ENCODE measurements around the gene RPTOR.

Gene RPTOR

DNA sequence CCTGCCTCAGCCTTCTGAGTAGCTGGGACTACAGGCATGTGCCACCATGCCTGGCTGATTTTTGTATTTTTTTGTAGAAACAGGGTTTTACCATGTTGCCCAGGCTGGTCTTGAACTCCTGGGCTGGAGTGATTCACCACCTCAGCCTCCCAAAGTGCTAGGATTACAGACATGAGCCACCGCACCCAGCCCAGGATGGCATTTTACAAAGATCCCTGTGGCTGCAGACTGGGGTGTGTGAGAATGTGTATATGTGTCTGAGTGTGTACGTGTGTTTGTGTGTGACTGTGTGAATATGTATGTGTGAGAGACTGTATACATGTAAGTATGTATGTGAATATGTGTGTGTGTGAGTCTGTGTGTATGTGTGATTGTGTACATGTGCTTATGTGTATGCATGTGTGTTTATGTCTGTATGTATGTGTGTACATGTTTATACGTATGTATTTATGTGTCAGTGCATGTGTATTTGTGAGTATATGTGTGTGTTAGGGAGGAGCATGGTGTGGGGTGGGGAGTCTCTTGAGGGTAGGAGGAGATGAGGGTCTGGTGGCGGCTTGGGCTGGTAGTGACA lies 17.0 kb downstream of the RPTOR start:
- TF ChIP-seq GATA2 (IDR thresholded peaks at IDR 0.05; ENCODE audit: low read depth, low read length) (no peak), GATA3 (IDR thresholded peaks at IDR 0.05; ENCODE audit: low read depth, low read length) (no peak)

DNA sequence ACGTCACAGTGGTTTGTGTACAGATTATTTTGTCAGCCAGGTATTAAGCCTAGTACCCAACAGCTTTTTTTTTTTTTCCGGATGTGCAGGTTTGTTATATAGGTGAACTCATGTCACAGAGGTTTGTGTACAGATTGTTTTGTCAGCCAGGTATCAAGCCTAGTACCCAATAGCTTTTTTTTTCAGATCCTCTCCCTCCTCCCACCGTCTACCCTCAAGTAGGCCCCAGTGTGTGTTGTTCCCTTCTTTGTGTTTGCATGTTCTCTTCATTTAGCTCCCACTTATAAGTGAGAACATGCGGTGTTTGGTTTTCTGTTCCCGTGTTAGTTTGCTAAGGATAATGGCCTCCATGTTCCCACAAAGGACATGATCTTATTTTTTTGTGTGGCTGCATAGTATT lies 19.9 kb downstream of the RPTOR start:
- TF ChIP-seq GATA2 (IDR thresholded peaks at IDR 0.05; ENCODE audit: low read depth, low read length), result no peak
- TF ChIP-seq GATA3 (IDR thresholded peaks at IDR 0.05; ENCODE audit: low read depth, low read length), result no peak

DNA sequence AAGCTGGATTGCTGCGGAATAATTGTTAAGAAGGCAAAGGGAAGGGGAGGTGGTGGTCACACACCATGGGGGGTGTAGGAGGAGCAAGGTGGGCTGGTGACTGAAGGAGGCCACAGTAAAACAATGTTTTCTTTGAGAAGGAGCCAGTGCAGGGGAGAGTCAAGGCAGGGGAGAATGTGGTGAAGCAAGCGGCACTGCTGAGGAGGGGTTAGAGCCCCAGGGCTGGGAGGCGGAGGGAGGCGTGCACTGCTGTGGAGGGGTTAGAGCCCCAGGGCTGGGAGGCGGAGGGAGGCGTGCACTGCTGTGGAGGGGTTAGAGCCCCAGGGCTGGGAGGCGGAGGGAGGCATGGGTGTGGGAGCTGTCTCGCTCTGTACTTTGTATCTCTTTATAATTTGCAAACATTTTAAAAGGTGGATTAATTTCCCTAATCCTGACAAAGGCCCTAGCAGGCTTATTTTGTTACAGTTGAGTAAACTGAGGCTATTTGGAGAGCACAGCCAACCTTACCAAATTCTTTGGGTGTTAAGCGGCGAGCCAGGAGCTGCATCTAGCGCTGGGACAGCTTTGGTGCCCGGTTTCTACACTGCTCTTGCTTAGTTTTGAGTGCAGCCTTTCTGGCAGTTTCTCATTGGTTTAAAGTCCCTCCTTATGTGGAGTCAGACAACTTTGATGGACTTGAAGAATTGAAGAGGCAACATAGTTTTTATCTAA lies 20.9 kb downstream of the RPTOR start:
- TF ChIP-seq GATA2 (IDR thresholded peaks at IDR 0.05; ENCODE audit: low read depth, low read length), result no peak
- no peak for TF ChIP-seq GATA3 (IDR thresholded peaks at IDR 0.05; ENCODE audit: low read depth, low read length)

DNA sequence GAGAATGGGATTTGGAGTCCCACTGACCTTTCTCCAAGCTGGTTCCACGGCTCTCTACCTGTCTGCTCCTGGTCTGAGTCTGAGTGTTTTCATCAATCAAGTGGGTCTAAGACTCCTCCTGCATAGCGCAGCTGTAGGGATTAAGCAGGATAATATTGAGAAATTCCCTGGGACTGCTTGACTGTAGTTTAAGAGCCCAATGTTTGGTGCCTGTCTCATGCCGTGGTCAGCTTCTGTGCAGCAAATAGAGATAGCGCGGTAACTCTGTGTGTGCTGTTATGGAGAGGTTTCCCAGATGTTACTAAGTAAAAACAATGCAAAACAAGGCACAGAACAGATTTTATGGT lies 21.4 kb downstream of the RPTOR start:
- no peak for TF ChIP-seq GATA2 (IDR thresholded peaks at IDR 0.05; ENCODE audit: low read depth, low read length)
- no peak for TF ChIP-seq GATA3 (IDR thresholded peaks at IDR 0.05; ENCODE audit: low read depth, low read length)

DNA sequence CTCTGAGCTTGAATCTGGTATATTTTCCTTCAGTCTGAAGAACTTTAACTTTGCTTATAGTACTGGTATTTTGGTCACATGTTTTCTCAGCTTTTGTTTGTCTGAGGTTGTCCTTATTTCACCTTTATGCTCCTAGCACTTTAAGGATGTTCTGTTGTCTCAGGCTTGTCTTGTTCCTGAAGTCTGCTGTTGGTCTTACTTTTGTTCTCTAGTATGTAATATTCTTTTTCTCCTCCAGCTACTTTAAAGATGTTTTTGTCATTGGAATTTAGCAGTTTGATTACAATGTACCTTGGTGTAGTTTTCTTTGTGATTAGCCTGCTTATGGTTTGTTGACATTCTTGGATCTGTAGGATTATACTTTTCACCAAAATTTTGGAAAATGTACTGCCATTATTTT lies 23.6 kb downstream of the RPTOR start:
- TF ChIP-seq GATA2 (IDR thresholded peaks at IDR 0.05; ENCODE audit: low read depth, low read length) (no peak), GATA3 (IDR thresholded peaks at IDR 0.05; ENCODE audit: low read depth, low read length) (no peak)

DNA sequence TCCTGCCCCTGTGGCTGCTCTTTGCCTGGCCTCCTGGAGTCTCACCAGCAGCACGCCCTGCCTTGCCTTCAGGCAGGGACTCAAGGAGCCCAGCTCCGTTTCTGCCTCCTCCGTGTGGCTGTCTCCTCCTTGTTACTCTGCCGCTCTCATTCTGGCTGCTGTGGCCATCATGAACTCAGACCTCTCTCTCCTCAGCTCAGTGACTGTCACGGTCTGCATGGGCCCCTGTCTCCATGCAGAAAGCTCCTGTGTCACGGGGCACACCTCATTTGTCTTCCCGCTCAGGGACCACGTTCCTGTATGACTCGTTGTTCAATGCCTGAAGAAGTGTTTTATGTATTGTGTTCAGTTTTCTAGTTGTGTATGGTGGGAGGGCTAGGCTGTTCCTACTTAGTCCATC lies 25.3 kb downstream of the RPTOR start:
- TF ChIP-seq GATA2 (IDR thresholded peaks at IDR 0.05; ENCODE audit: low read depth, low read length) (no peak), GATA3 (IDR thresholded peaks at IDR 0.05; ENCODE audit: low read depth, low read length) (no peak)

DNA sequence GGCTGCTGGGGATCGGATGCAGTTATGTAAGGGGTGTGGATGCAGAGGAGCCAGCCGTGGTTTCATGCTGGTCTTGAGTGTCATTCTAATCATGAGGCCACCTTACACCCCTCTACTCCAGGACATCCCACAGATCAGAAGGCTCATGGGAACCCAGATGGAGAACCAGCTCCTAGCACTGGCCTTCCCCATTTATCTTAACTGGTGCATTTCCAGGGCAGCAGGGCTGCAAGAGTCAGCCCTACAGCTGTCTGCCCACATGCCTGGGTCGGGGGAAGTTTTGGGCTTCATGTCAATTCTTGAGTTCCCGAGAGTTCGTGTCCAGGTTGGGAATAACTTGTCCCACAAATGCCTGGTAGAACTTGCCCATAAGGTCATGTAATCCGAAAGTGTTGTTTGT lies 29.1 kb downstream of the RPTOR start:
- no peak for TF ChIP-seq GATA3 (IDR thresholded peaks at IDR 0.05; ENCODE audit: low read depth, low read length)
- TF ChIP-seq GATA2 (IDR thresholded peaks at IDR 0.05; ENCODE audit: low read depth, low read length), result no peak

DNA sequence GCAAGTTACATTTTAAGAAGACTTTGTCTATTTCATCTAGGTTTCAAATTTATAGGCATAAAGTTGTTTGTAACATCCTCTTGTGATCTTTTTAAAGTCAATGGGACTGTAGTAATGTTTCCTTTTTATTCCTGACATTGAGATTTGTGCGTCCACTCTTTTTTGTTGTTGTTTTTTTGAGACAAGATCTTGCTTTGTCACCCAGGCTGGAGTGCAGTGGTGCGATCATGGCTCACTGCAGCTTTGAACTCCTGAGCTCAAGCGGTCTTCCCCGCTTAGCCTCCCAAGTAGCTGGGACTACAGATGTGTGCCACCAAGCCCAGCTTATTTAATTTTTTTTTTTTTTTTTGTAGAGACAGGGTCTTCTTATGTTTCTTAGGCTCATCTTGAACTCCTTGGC lies 29.9 kb downstream of the RPTOR start:
- TF ChIP-seq GATA3 (IDR thresholded peaks at IDR 0.05; ENCODE audit: low read depth, low read length), result no peak
- TF ChIP-seq GATA2 (IDR thresholded peaks at IDR 0.05; ENCODE audit: low read depth, low read length), result no peak

DNA sequence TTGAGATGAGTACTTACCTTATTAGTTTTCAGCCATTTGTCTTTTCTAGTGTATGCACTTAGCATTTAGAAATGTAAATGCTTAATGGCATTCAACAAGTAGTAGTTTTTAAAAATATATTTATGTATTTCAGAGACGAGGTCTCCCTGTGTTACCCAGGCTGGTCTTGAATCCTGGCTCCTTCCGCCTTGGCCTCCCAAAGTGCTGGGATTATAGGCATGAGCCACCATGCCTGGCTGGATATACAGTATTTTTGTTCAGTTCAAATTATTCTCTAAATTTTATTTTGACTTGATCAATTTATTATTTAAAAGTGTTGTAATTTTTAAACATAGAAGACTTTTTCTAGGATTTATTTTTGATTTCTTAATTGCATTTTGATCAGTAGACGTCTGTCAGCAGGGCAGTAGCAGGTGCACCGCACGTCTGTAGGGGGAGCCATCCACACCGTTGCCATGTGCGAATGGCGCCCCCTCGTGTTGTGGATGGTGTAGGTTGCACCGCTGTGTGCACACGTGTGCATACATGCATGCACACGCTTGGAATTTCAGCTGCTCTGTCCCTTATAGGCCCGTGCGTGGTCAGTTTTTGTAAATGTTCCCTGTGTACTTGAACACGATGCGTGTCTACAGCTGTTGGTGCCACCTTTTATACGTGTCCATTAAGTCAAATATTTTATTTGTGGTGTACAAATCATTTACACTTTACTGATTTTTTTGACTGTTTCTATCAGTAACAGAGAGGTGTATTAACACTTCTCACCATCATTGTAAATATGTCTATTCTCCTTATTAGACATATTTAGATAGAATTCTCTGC lies 30.6 kb downstream of the RPTOR start:
- TF ChIP-seq GATA3 (IDR thresholded peaks at IDR 0.05; ENCODE audit: low read depth, low read length) (no peak), GATA2 (IDR thresholded peaks at IDR 0.05; ENCODE audit: low read depth, low read length) (no peak)

DNA sequence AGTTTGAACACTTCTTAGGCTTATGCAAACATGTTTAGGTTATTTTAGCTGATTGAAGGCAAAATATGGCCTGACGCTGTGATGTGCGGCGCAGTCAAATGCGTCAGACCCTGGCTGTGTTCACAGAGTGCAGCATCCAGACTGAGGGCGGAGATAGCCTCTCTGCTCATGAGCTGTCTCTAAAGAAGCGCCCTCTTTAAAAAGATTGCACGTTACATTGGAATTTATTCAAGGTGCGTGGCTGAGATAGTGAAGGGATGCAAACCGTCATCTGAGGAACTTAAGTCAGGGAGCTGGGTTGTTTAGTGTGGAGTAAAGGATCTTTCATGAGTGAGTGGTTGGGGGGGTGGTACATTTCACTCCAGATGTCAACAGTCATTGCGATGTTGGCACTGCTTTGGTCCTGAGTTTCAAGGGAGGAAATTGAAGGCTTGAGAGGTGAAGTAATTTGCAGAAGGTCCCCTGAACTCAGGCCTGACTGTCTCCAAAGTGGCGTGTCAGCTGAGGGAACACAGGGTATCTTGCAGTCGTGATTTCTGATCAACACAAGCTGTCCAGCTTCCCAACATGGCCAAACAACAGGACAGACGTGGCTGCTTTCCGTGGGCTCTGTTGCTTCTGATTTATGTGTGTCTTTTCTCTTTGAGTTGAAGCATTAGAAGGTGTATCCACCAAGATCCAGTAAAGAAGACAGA lies 33.4 kb downstream of the RPTOR start:
- no peak for TF ChIP-seq GATA3 (IDR thresholded peaks at IDR 0.05; ENCODE audit: low read depth, low read length)

DNA sequence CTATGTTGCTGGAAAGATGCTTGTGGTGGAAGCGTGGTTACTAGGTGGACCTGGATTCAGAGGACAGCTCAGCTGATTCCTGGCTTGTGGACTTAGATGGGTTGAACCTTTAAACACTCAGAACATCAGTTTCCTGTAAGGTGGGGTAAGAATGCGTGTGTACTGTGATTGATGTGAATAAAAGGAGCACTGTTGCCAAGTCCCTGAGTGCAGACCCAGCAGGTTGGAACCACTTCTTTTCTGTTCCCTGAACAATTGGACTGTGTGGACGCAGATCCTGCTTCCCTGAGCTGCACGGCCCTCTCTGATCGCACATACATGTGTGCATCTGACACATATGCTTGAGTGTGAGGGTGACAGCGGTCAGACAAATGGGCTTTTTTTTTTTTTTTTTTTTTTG lies 37.5 kb downstream of the RPTOR start:
- TF ChIP-seq GATA3 (IDR thresholded peaks at IDR 0.05; ENCODE audit: low read depth, low read length), result no peak
- no peak for TF ChIP-seq GATA2 (IDR thresholded peaks at IDR 0.05; ENCODE audit: low read depth, low read length)

DNA sequence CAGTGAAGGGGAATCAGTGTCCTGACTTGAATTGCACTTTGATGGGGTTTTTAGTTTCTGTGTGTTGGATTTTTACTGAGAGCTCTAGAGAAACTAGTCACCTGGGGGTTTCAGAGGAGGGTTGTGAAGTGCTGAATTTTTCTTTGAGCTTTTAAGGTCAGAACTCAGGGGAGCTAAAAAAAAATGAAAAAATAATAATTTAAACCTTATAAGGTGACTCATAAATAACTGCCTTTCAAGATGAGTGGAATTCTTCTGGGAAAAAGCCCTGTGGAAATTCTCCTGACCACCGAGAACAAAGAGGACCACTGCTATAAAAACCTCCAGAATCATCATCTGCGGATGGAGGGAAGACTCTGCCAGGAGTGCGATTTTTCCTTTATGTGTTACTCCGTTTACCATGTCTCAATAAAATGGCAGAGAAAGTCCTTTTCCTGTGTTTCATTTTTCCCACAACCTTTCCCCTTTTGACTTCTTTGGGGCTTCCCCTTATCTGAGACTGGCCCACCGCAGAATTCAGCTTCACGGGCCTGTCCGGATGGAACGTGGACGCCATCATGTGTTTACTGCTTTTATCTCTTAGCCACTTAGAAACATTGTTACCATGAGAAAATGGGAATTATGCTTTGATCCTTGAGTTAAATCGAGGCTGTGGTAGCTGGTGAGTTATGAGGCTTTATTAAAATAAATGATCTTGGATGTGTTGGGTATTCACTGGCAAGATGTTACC lies 39.7 kb downstream of the RPTOR start:
- no peak for TF ChIP-seq GATA3 (IDR thresholded peaks at IDR 0.05; ENCODE audit: low read depth, low read length)
- no peak for TF ChIP-seq GATA2 (IDR thresholded peaks at IDR 0.05; ENCODE audit: low read depth, low read length)

DNA sequence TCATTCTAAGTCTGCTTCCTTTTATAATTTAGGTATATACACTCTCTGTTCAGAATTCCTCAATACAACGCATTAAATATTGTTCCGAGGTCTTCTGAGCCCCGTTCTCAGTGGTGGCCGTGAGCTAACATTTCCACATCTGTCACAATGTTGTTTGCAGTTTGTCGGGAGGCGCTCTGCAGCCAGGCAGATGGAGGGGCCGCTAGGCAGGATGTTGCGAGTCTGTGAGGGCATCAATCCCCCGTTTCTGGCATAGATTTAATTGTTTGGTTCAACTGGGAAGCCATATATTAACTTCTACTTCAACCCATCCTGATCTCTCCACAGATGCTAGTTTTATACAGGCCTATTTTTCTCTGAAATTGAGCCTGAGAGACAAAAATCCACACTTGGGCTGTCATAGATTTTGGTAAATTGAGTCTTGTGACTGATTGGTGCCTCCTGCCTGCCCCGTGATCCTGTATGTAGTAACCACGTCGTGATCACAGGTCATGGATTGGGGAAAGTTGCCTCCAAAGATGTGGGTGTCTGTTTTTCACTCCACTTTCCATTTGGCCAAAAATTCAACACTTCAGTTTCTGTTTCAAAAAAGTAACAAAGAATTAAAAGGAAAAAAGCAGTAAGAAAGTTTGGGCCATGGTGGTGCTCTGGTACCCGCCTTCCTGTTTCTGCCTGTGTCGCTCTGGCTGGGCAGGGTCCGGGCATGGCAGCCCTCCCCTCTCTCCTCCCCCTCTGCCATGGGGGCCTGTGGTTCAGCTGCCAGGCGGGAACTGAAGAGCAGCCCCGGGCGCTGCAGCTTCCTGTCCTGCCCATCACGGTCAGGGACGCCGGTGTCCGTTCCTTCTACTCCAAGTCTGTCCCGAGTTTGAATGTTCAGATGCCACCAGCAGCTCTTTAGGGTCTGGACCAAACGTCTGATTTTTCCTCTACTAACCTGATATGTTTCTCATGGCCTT lies 41.5 kb downstream of the RPTOR start:
- TF ChIP-seq GATA2 (IDR thresholded peaks at IDR 0.05; ENCODE audit: low read depth, low read length), result no peak
- TF ChIP-seq GATA3 (IDR thresholded peaks at IDR 0.05; ENCODE audit: low read depth, low read length), result no peak
